ENCODE results near the gene UNC13A. TPM values are rescaled to one million over a fixed set of nuclear protein-coding genes. Genes with fewer than 3 reads are reported as not detected.

UNC13A gene
- total RNA-seq, 2 experiments from 2014 or later, result 0.02 to 0.04 TPM

DNA sequence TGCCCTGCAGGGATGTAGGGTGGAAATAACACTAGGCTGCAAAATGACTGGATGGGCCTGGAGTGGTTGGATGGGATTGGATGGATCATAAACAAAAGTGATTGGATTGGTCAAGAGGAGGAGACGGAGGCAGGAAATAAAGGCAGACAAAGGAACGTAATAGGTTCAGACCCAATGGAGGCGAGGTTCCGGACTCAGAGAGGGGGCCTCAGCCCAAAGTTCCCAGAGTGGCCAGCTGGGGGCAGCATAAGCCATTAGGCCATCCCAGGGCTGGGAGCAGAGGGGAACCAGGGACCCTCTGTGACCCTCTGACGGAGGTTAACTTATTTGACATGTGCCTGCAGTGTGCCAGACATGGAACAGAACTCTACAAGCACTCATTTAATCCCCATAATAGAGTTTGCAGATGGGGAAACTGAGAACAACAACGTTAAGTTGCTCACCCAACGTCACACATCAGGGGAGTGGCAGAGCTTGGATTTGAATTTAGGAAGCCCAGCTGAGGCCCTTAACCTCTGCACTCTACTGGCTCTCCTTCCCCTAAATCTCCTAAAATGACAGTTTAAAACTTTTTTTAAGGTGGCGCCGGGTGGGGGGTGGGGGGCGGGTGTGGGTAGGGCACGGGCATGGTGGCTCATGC, 15.8 kb upstream of the UNC13A start:
- intact Hi-C loops (cut with DNase I, micrococcal nuclease), result loop anchor here (1.0 to 2.0 kb wide), 6 partner anchors 62 to 155 kb away; partner anchors contain the start of gene RPL18A (in 1 of the 2)
- POLR2A ChIA-PET, result no interaction called here
- Mint-ChIP-seq H3K4me3 (no peak overlapping the region), H3K27me3 (peaks cover 5% of the 10 kb centered on the region), H3K4me1 (no peaks in the 10 kb centered on the region), H3K27ac (no peak overlapping the region), H3K36me3 (ENCODE audit: low read depth) (no peaks in the 10 kb centered on the region), H3K9me3 (ENCODE audit: low read depth) (no peaks in the 10 kb centered on the region)
- DNase-seq (peak; percentile 85), ATAC-seq (peak; percentile 96)
- CTCF ChIA-PET, result interaction anchor here (0.8 to 2.9 kb wide), 17 partner anchors 10 to 229 kb away, joined by 3 to 23 read pairs (median 4); partner anchors contain the start of genes CCDC124 and RPL18A

DNA sequence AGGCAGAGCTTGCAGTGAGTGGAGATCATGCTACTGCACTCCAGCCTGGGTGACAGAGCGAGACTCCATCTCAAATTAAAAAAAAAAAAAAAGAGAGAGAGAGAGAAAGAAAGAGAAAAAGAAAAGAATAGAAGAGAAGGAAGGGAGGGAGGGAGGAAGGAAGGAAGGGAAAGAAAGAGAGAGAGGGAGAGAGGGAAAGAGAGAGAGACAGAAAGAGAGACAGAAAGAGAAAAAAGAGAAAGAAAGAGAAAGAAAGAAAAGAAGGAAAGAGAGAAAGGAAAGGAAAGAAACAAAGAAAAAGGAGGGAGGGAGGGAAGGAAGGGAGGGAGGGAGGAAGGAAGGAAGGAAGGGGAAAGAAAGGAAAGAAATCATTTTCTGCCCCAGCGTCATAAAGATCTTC, 7.0 kb upstream of the UNC13A start:
- no peaks in the 10 kb centered on the region for H3K4me1 Mint-ChIP-seq
- no peak for ATAC-seq
- ChIA-PET CTCF (no interaction called here), POLR2A (no interaction called here)
- H3K36me3 Mint-ChIP-seq (ENCODE audit: low read depth), result no peaks in the 10 kb centered on the region
- H3K27ac Mint-ChIP-seq, result no peak overlapping the region
- intact Hi-C loops (cut with DNase I, micrococcal nuclease), result no loop called here
- peaks cover 25% of the 10 kb centered on the region for H3K27me3 Mint-ChIP-seq
- DNase-seq, result no peak
- H3K9me3 Mint-ChIP-seq (ENCODE audit: low read depth), result no peaks in the 10 kb centered on the region
- no peak overlapping the region for H3K4me3 Mint-ChIP-seq

DNA sequence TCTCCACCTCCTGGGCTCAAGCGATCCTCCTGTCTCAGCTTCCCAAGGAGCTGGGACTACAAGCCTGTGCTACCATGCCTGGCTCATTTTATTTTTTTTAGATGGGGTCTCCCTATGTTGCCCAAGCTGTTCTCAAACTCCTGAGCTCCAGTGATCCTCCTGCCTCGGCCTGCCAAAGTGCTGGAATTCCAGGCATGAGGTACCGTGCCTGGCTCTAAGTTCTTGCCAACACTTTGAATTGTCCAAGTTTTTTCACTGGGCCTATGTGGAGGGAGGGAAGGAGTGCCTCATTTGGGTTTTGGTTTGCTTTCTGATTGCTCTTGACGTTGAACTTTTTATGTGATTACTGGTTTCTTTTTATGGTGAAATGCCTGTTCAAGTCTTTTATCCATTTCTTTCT, 4.4 kb upstream of the UNC13A start:
- CTCF ChIA-PET, result interaction anchor here (0.6 to 1.9 kb wide), 2 partner anchors 12 to 113 kb away, joined by 3 to 5 read pairs; no protein-coding TSS in a partner anchor
- Mint-ChIP-seq H3K36me3 (ENCODE audit: low read depth) (no peaks in the 10 kb centered on the region), H3K27ac (no peak overlapping the region), H3K27me3 (peaks cover 26% of the 10 kb centered on the region), H3K4me3 (no peak overlapping the region), H3K4me1 (peaks cover 5% of the 10 kb centered on the region), H3K9me3 (ENCODE audit: low read depth) (no peaks in the 10 kb centered on the region)
- intact Hi-C loops (cut with DNase I, micrococcal nuclease), result no loop called here
- no peak for ATAC-seq
- POLR2A ChIA-PET, result no interaction called here
- DNase-seq, result no peak

DNA sequence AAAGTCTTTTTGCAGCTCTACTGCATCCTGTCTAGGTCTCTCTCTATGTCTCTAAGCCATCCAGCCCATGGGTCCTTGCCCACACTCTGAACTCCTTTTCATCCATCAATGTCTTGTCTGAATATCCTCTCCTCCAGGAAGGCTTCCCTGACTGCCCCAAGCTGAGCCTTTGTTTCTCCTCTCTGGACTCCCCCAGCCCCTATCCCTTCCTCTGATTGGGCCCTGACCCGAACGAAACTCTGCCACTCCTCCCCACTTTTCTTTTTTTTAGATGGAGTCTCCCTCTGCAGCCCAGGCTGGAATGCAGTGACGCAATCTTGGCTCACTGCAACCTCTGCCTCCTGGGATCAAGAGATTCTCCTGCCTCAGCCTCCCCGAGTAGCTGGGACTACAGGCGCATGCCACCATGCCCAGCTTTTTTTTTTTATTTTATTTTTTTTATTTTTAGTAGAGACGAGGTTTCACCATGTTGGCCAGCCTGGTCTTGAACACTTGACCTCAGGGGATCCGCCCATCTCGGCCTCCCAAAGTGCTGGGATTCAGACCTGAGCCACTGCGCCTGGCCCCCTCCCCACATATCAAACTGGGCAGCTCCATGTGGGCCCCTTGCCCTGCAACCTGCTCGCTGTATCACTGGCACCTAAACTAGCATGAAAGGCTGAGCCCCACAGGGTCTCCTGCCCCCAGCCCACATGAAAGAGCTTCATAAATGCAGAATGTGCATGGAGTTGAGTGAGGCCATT, 870 bp upstream of the UNC13A start:
- Mint-ChIP-seq H3K36me3 (ENCODE audit: low read depth) (no peaks in the 10 kb centered on the region), H3K27ac (no peak overlapping the region), H3K27me3 (peaks cover 39% of the 10 kb centered on the region), H3K9me3 (ENCODE audit: low read depth) (no peaks in the 10 kb centered on the region), H3K4me1 (peaks cover 12% of the 10 kb centered on the region), H3K4me3 (no peak overlapping the region)
- ChIA-PET POLR2A (no interaction called here), CTCF (interaction anchor here (0.7 kb wide), 1 partner anchor 288 kb away, joined by 4 read pairs; no protein-coding TSS in a partner anchor)
- intact Hi-C loops (cut with DNase I, micrococcal nuclease), result loop anchor here in 1 of 2 experiments (10.0 kb wide), 1 partner anchor 226 kb away; no protein-coding TSS in a partner anchor
- no peak for ATAC-seq
- no peak for DNase-seq

DNA sequence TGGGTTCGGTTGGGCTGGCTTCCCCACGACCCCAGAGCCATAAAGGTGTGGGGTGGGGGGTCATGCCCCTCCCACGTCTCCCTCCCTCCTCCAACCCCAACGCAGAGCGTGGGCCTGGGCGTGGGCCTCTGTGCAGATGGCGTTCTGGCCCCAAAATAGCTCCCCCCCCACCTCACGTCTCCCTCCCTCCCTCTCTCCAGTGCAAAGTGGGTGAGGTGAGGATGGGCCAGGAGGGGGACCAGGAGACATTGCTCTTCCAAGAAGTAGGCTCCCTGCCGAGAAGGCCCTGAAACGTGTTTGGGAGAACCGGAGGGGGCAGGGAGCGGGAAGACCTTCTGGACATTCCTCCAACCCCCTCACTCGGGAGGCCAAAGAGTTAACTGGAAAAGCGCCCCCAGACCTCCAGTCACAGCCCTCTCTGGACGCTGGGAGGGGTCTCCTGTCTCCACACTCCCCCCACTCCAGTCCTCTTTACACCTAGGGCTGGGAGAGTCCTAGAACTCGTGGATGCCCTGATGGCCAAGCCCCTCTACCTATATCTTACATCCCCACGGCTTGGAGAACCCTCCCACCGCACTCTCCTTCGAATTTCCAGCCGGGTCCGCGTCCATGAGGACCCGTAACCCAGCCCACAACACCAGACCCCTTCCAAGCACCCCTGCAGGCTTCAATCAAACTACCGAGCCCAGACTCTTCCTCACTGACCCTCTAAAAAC, 855 bp downstream of the UNC13A start:
- Mint-ChIP-seq H3K4me3 (no peak overlapping the region), H3K9me3 (ENCODE audit: low read depth) (no peaks in the 10 kb centered on the region), H3K36me3 (ENCODE audit: low read depth) (no peaks in the 10 kb centered on the region), H3K4me1 (peaks cover 12% of the 10 kb centered on the region), H3K27ac (no peak overlapping the region), H3K27me3 (peaks cover 43% of the 10 kb centered on the region)
- intact Hi-C loops (cut with DNase I, micrococcal nuclease), result loop anchor here in 1 of 2 experiments (10.0 kb wide), 1 partner anchor 228 kb away; no protein-coding TSS in a partner anchor
- ATAC-seq (no peak), DNase-seq (no peak)
- CTCF ChIA-PET, result interaction anchor here (0.5 to 0.8 kb wide), 3 partner anchors 13 to 172 kb away, joined by 3 to 5 read pairs (median 3); no protein-coding TSS in a partner anchor
- POLR2A ChIA-PET, result no interaction called here

DNA sequence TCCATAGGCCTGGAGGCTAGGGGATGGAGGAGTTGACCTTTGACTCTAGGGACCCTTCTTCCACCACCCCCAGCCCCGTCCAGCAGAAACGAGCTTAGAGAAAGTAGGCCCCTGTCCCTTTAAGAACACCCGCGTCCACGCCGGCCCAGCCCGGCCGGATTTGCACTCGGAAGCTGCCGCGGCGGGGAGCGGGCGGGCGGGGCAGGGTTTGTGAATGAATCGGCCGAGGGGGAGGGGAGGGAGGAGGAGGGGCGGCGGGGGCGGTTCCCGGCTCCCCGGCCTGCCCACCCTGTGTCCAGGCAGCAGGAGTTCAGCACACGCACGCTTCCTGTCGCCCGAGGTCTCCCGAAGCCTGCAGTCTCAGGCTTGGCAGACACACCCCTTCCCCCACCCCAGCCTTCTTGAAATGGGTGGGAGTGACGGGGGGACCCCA, 1.5 kb downstream of the UNC13A start:
- no peak overlapping the region for H3K4me3 Mint-ChIP-seq
- H3K27me3 Mint-ChIP-seq, result peaks cover 43% of the 10 kb centered on the region
- ATAC-seq, result no peak
- no peaks in the 10 kb centered on the region for H3K36me3 Mint-ChIP-seq (ENCODE audit: low read depth)
- CTCF ChIA-PET, result interaction anchor here (0.5 to 0.7 kb wide), 2 partner anchors 13 to 172 kb away, joined by 3 to 5 read pairs; no protein-coding TSS in a partner anchor
- H3K9me3 Mint-ChIP-seq (ENCODE audit: low read depth), result no peaks in the 10 kb centered on the region
- intact Hi-C loops (cut with DNase I, micrococcal nuclease), result loop anchor here in 1 of 2 experiments (10.0 kb wide), 1 partner anchor 228 kb away; no protein-coding TSS in a partner anchor
- DNase-seq, result no peak
- POLR2A ChIA-PET, result no interaction called here
- H3K4me1 Mint-ChIP-seq, result peaks cover 12% of the 10 kb centered on the region
- H3K27ac Mint-ChIP-seq, result no peak overlapping the region

DNA sequence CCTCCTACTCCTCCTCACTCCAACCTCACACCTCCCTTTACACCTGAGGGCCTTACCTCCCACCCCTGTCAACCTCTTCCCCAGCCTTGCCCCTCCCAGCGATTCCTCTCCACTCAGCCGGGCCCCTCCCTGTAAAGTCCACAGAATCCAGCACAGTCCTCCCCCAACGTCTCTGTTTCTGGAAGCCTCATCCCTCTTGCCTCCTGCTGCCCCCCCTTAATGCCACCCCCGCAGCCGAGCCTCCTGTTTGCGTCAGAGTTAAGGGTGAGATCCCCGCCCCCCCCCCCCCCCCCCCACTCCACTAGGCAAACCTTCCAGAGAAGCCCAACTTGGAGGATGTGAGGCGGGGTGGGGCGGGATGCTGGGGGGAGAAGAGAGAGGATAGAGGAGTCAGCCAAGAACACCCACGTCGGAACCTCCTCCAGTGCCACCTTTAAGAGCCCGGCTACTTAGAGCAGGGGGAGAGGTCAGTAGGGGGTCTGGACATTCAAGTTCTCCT, 2.1 kb downstream of the UNC13A start:
- Mint-ChIP-seq H3K4me3 (no peak overlapping the region), H3K27ac (no peak overlapping the region), H3K9me3 (ENCODE audit: low read depth) (no peaks in the 10 kb centered on the region), H3K27me3 (peaks cover 47% of the 10 kb centered on the region), H3K4me1 (peaks cover 12% of the 10 kb centered on the region), H3K36me3 (ENCODE audit: low read depth) (no peaks in the 10 kb centered on the region)
- intact Hi-C loops (cut with DNase I, micrococcal nuclease), result loop anchor here in 1 of 2 experiments (10.0 kb wide), 1 partner anchor 229 kb away; no protein-coding TSS in a partner anchor
- ChIA-PET POLR2A (no interaction called here), CTCF (no interaction called here)
- ATAC-seq (no peak), DNase-seq (no peak)

DNA sequence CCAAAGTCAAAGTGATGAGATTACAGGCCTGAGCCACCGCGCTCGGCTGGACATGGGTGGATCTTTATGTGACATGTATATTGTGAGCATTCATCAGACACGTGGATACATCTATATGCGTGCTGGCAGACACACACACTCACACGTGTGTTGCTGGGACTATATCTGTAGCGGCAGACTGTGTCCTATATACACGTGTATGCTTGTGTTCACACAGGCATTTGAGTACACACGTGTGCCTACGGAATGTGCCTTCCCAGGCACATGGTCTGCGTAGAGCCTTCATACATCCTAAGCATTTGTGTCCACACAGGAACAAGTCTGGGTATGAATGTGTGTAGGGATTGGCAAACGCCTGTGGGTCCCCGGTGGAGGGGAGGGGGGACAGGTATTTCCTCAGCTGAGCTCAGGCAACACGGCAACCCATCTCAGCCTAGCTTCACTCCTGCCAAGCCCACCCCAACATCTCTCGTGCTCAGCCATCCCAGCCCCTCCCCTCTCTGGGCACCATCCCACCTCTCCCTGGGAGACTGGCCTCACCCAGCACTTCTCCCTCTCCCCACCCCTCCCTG, 2.6 kb downstream of the UNC13A start:
- peaks cover 47% of the 10 kb centered on the region for H3K27me3 Mint-ChIP-seq
- POLR2A ChIA-PET, result no interaction called here

DNA sequence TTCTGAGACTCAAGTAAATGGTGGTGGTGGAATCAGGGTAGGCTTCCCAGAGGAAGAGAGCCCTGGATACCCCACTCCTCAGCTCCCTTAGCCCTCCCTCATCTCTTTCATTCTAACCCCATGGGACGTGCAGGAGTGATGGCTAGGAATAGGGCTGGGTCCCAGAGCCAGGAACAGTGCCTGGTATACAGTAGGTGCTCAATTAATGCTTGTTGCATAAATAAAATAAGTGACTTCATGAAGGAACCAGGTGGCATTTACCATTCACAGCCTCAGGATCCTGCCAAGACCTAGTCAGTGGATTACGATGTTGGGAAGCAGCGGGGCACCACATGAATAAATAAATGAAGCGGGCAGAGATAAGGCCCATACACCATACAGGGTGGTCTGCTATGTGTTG, 3.9 kb downstream of the UNC13A start:
- ATAC-seq (no peak), DNase-seq (no peak)
- Mint-ChIP-seq H3K4me3 (no peak overlapping the region), H3K27ac (no peak overlapping the region), H3K9me3 (ENCODE audit: low read depth) (no peaks in the 10 kb centered on the region), H3K4me1 (peaks cover 17% of the 10 kb centered on the region), H3K36me3 (ENCODE audit: low read depth) (no peaks in the 10 kb centered on the region), H3K27me3 (peaks cover 55% of the 10 kb centered on the region)
- CTCF ChIA-PET, result no interaction called here
- POLR2A ChIA-PET, result no interaction called here
- intact Hi-C loops (cut with DNase I, micrococcal nuclease), result loop anchor here in 1 of 2 experiments (10.0 kb wide), 1 partner anchor 231 kb away; no protein-coding TSS in a partner anchor

More for the DNA sequence above, 2.6 kb downstream of the UNC13A start:
- no peak overlapping the region for H3K4me3 Mint-ChIP-seq
- CTCF ChIA-PET, result no interaction called here
- H3K27ac Mint-ChIP-seq, result no peak overlapping the region
- intact Hi-C loops (cut with DNase I, micrococcal nuclease), result loop anchor here in 1 of 2 experiments (10.0 kb wide), 1 partner anchor 229 kb away; no protein-coding TSS in a partner anchor
- H3K4me1 Mint-ChIP-seq, result peaks cover 13% of the 10 kb centered on the region
- ATAC-seq (no peak), DNase-seq (no peak)
- H3K36me3 Mint-ChIP-seq (ENCODE audit: low read depth), result no peaks in the 10 kb centered on the region
- no peaks in the 10 kb centered on the region for H3K9me3 Mint-ChIP-seq (ENCODE audit: low read depth)

DNA sequence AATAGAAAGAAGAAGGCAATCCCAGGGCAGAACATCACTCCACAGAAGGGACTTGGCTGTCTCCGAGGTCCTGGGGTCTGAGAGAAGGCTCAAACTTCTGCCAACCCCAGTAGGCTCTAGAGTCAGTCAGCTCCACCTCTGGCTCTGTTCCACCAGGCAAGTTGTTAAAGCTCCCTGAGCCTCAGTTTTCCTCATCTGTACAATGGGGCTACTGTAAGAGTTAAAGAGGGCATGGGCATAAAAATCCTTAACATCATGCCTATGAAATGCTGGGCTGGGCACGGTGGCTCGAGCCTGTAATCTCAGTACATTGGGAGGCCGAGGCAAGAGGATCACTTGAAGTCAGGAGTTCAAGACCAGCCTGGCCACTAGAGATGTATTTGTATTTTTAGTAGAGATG, 5.1 kb downstream of the UNC13A start:
- peaks cover 14% of the 10 kb centered on the region for H3K4me1 Mint-ChIP-seq
- ChIA-PET CTCF (no interaction called here), POLR2A (no interaction called here)
- H3K36me3 Mint-ChIP-seq (ENCODE audit: low read depth), result no peaks in the 10 kb centered on the region
- ATAC-seq (no peak), DNase-seq (no peak)
- H3K9me3 Mint-ChIP-seq (ENCODE audit: low read depth), result no peaks in the 10 kb centered on the region
- no peak overlapping the region for H3K27ac Mint-ChIP-seq
- intact Hi-C loops (cut with DNase I, micrococcal nuclease), result loop anchor here in 1 of 2 experiments (10.0 kb wide), 1 partner anchor 232 kb away; no protein-coding TSS in a partner anchor
- H3K4me3 Mint-ChIP-seq, result no peak overlapping the region
- peaks cover 51% of the 10 kb centered on the region for H3K27me3 Mint-ChIP-seq

DNA sequence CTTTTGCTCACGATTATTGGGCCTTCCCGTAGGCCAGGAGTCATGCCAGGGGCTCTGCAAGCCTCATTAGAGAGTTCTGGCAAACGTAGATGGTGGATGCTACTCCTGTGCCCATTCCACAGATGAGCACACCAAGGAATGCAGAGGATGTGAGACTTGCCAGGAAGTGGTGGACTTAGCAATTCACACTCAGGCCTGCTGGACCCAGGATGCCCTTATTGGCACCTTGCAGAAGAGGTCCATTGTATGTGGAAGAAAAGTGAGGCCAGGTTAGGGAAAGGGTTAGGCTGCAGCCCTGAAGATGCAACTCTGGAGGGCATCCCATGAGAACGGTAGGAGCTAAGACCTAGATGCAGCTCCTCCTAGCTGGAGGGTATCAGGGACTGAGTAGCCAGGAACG, 5.9 kb downstream of the UNC13A start:
- no peaks in the 10 kb centered on the region for H3K9me3 Mint-ChIP-seq (ENCODE audit: low read depth)
- no peak for DNase-seq
- CTCF ChIA-PET, result interaction anchor here (0.7 kb wide), 1 partner anchor 19 kb away, joined by 3 read pairs; no protein-coding TSS in a partner anchor

More for the DNA sequence above, 5.9 kb downstream of the UNC13A start:
- H3K4me1 Mint-ChIP-seq, result peaks cover 9% of the 10 kb centered on the region
- ATAC-seq, result no peak
- POLR2A ChIA-PET, result no interaction called here
- H3K4me3 Mint-ChIP-seq, result no peak overlapping the region
- no peak overlapping the region for H3K27ac Mint-ChIP-seq
- H3K36me3 Mint-ChIP-seq (ENCODE audit: low read depth), result no peaks in the 10 kb centered on the region
- intact Hi-C loops (cut with DNase I, micrococcal nuclease), result loop anchor here in 1 of 2 experiments (10.0 kb wide), 1 partner anchor 233 kb away; no protein-coding TSS in a partner anchor
- peaks cover 51% of the 10 kb centered on the region for H3K27me3 Mint-ChIP-seq

All from activated CD4-positive, alpha-beta T cell treated with anti-CD3 and anti-CD28 coated beads for 36 hours (primary cell).